T47D (cell line): ENCODE results near the gene CERS1.
A peak's percentile ranks its signal among the peaks of the same experiment; 100 is the strongest.

Experiments used
- DNase-seq, 2 experiments: peaks; one replicate each; pipeline versions ENCODE4 v3.0.0 to v3.0.0-alpha.2; 2011 to 2012; ENCODE audit warnings: low read depth in 1 of 2, low spot score in 1 of 2
- JUND ChIP-seq: IDR thresholded peaks from 2 replicates; pipeline ENCODE4 v1.6.1; 2012; ENCODE audit warnings: low read depth
- in situ Hi-C: cut with HindIII; loops from 2 replicates; pipeline ENCODE4 v1.10.0; 2016; ENCODE audit warnings: low sequenced_read_pairs, low pct_unique_long_range_greater_than_20kb

Gene CERS1

GRCh38 chr19:18900700-18901481, 4.9 kb upstream of the CERS1 start:
- no peak for TF ChIP-seq JUND
- in situ Hi-C loops: no loop called here
- DNase-seq: no peak

- no peak for DNase-seq
- in situ Hi-C loops: no loop called here
- TF ChIP-seq JUND: no peak
These were observed 3.9 kb upstream of the CERS1 start for GRCh38 chr19:18899624-18900560.

GRCh38 chr19:18898607-18899408, 2.9 kb upstream of the CERS1 start:
- in situ Hi-C loops: no loop called here
- no peak for DNase-seq
- no peak for TF ChIP-seq JUND

GRCh38 chr19:18898081-18898606, 2.2 kb upstream of the CERS1 start:
- no peak for TF ChIP-seq JUND
- DNase-seq: no peak
- in situ Hi-C loops: no loop called here

GRCh38 chr19:18897094-18898029, 1.4 kb upstream of the CERS1 start:
- in situ Hi-C loops: no loop called here
- no peak for TF ChIP-seq JUND
- no peak for DNase-seq

GRCh38 chr19:18896421-18896841, 473 bp upstream of the CERS1 start:
- in situ Hi-C loops: no loop called here
- no peak for TF ChIP-seq JUND
- no peak for DNase-seq

GRCh38 chr19:18895038-18895823, 727 bp downstream of the CERS1 start:
- DNase-seq: peak; percentile 54 to 71
- TF ChIP-seq JUND: no peak
- in situ Hi-C loops: no loop called here

- no peak for DNase-seq
- in situ Hi-C loops: no loop called here
These were observed 1.5 kb downstream of the CERS1 start for GRCh38 chr19:18894254-18895037.

GRCh38 chr19:18893587-18894253, 2.2 kb downstream of the CERS1 start:
- DNase-seq: no peak
- in situ Hi-C loops: no loop called here
- TF ChIP-seq JUND: no peak

More at GRCh38 chr19:18894254-18895037, 1.5 kb downstream of the CERS1 start:
- no peak for TF ChIP-seq JUND
